Erythroblast (primary cell): ENCODE data around the gene DIAPH2.

Experiments used
- GATA1 ChIP-seq: IDR thresholded peaks from 2 replicates; pipeline ENCODE4 v1.6.1; 2011; ENCODE audit warnings: low read depth, mild to moderate bottlenecking, control low read depth, low read length, moderate library complexity
- POLR2A ChIP-seq: IDR thresholded peaks from 2 replicates; pipeline ENCODE4 v1.6.1; 2011; ENCODE audit warnings: mild to moderate bottlenecking, low read length

GRCh38 chrX:96774116-96774515 is 89.5 kb downstream of the DIAPH2 start:
- no peak for TF ChIP-seq POLR2A
- TF ChIP-seq GATA1, result no peak
